Measurements from ENCODE around the gene CARD11. TPM values are rescaled to one million over a fixed set of nuclear protein-coding genes. Genes with fewer than 3 reads are reported as not detected.
A peak's percentile ranks its signal among the peaks of the same experiment; 100 is the strongest.
"Not testable (repeated sequence)": the region's sequence is repeated elsewhere in the genome, so short reads cannot be mapped to it uniquely, and the experiment has no call there.

CARD11 gene
- total RNA-seq, 1 donor from 2014 or later: 0.63 TPM

DNA sequence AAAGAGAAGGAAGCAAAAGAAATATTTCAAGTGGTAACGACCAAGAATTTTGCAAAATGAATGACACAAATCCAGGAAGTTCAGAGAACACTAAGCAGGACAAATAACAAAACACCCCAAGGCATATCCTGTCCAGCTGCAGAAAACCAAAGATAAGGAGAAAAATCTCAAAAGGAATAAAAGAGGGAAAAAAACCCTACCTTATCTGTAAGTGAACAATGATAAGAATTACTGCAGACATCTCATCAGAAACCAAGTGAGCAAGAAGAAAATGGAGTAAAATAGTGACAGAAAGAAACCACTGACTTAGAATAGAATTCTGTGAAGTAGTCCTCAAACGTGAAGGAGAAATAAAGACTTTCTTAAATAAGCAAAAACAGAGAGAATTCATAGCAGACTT is 21.8 kb downstream of the CARD11 start:
- ATAC-seq: no peak
- DNase-seq (ENCODE audit: low spot score): no peak

DNA sequence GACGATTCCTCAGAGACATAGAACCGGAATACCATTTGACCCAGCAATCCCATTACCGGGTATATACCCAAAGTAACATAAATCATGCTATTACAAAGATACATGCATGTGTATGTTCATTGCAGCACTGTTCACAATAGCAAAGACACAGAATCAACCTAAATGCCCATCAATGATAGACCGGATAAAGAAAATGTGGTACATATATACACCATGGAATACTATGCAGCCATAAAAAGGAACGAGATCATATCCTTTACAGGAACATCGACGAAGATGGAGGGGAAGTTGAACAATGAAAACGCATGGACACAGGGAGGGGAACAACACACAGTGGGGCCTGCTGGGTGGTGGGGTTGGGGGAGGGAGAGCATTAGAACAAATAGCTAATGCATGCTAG is 22.4 kb downstream of the CARD11 start:
- ATAC-seq; DNase-seq (ENCODE audit: low spot score): not testable (repeated sequence)

DNA sequence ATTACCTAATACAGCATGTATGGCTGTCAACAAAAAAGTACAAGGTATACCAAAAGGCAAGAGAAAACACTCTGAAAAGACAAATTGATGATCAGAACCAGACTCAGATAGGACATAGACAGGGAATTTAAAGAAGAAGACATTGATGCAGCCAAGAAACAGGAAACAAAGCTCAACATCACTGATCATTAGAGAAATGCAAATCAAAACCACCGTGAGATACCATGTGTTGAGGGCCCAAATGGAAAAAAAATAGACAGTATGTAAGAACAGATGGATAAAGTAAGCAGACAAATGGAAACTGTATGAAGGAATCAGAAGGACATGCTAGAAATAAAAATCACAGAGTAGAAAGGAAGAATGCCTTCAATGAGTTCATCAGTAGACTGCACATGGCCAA is 23.3 kb downstream of the CARD11 start:
- DNase-seq (ENCODE audit: low spot score): no peak
- no peak for ATAC-seq

DNA sequence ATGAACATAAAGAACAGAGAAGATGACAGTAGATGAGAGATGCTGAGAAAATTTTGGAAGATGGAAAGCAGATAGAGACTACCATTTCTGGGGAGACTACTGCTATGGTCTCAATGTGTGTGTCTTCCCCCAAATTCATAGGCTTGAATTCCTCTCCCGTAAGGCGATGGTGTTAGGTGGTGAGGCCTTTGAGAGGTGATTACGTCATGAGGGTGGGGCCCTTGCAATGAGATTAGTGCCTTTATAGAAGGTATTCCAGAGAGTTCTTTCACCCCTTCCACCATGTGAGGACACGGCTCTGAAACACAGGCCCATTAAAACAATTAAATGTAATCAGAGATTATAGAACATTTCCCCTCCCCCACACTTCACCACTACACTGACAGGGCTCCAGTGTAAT is 23.9 kb downstream of the CARD11 start:
- DNase-seq (ENCODE audit: low spot score) (no peak), ATAC-seq (no peak)

DNA sequence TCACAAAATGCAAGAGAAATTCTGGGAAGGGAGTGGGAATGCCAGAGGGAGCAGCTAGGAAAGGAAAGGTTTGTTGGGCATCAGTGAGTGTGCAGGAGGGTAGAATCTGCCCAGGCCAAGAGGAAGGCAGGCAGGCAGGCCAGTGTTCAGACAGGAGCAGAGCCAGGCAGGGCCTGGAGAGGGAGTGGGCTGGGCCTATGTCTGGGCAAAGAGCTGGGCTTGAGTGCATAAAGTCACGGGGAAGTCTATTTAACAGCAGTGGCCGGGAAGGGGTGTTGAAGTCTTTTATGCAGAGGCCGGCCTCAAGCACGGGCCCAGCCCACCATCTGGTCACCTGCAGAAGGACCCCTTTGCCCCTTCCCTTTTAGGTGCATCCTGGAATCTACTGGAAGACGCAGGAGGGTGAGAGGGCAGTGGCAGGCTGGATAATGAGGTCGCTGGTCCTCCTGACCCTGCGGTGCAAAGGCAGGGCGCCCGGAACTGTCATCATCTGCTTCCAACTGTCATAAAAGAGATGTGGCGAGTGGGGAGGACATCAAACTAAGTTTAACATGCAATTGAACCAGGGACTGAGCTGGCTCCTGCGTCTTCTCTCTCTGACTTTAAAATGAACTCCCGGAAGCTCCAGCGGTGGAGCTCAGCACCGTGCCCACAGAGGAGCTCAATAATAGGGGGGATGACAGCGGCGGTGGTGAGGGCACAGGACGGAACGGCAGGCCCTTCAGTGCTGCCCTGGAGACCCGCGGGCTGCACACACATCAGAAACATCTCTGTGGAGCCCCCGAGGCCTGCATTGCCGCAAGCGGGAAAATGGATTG is 29.5 kb downstream of the CARD11 start:
- DNase-seq (ENCODE audit: low spot score) (no peak), ATAC-seq (no peak)

DNA sequence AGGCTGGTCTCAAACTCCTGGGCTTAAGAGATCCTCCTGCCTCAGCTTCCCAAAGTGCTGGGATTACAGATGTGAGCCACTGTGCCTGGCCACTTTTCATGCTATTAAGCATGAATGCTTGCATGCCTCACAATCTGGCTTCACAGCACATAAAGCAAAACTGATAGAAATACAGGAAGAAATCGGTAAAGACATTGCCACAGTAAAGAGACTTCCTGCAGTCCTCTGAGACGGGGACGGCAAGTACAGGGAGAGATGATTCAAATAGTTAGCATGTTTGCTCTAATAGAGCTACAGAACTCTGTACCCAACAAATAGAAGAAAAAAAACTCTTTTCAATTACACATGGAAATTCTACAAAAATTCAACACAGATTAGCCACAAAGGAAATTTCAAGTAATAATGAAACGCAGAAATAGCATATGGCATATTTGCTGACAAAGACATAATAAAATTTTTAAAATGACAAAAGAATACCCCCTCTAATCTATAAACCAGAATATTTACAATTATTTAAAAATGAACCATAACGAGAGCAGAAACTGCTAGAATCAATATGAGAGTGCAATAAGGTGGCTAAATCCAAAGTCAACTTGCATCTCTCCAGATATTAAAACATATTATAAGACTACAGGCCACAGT is 32.3 kb downstream of the CARD11 start:
- ATAC-seq: no peak
- DNase-seq (ENCODE audit: low spot score): no peak

DNA sequence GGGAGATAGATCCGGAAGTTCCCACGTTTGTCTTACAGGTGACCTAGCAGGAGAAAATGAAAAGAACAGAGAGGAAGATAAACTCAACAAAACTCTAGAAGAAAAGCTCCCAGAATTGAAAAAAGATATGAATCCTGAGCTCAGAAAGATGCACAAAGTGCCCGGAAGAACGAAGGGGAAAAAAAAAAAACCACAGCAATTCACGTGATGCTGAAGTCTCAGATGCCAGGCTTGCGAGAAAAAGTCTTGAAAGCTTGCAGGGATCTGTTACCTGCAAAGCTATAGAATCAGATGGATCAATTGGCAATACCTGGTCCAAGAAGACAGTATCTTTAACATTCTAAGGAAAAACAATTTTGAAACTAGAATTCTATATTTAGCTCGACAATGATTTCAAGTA is 33.5 kb downstream of the CARD11 start:
- DNase-seq (ENCODE audit: low spot score): no peak
- no peak for ATAC-seq

DNA sequence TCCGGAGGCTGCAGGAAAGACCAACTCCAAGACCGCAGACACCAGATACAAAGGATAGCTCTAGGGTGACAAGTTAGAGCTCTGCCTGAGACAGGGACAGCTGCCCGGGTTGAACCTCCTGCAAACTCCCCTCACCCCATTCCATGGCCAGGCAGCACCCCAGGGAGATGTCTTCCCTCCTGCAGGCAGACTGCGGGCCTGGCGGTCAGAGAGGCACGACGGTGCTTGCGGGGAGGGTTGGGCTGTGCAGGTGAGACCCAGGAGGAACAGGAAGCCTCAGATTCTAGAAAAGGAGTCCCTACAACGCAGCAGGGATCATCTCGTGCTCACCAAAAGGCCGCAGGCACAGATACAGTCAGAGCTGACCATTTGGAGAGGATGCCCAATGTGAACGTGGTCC is 34.6 kb downstream of the CARD11 start:
- no peak for ATAC-seq

DNA sequence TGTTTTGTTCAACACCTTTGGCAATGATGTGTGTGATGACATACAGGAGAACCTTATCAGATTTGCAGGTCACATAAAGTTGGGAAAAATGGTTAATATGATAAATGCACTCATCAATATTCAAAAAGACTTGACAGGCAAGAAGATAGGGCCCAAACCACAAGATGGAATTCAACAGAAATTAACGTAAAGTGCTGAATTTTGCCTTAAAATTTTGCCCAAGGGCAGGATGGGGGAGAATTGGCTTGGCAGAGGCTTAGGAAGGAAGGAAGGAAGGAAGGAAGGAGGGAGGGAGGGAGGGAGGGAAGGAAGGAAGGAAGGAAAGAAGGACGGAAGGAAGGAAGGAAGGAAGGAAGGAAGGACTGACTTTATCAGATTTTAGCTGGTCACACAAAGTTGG is 35.3 kb downstream of the CARD11 start:
- DNase-seq (ENCODE audit: low spot score): no peak
- ATAC-seq: no peak

More for the DNA sequence above, 34.6 kb downstream of the CARD11 start:
- DNase-seq (ENCODE audit: low spot score): no peak

DNA sequence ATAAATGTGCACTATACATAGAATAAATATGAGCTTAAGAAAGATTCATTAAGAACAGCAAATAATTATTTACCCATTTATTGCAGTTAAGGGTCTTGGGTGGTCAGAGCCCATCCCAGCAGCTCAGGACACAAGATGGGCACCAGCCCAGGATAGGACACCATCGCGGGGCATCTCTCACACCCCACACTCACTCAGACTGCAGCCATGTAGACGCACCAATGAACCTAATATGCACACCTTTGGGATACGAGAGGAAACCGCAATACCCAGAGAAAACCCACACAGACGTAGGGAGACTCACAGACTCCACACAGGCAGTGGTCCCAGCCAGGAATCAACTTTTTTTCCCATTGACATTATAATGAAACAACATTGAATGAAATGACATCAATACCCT is 36.0 kb downstream of the CARD11 start:
- no peak for DNase-seq (ENCODE audit: low spot score)
- no peak for ATAC-seq

DNA sequence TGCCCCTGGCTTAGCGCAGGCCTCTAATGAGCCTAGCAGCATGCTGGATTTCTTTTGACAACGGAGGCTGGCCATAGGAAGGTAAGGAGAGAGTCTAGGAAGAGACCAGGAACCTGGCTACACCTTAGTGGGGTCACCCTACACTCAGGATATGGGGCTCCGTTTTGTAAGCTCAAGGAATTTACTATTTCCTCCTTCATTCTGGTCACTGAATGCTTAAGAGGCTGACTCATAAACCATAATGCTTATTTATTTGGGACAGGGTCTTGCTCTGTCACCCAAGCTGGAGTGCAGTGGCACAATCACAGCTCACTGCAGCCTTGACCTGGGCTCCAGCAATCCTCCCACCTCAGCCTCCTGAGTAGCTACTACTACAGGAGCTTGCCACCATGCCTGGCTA is 38.4 kb downstream of the CARD11 start:
- DNase-seq (ENCODE audit: low spot score) (no peak), ATAC-seq (no peak)

DNA sequence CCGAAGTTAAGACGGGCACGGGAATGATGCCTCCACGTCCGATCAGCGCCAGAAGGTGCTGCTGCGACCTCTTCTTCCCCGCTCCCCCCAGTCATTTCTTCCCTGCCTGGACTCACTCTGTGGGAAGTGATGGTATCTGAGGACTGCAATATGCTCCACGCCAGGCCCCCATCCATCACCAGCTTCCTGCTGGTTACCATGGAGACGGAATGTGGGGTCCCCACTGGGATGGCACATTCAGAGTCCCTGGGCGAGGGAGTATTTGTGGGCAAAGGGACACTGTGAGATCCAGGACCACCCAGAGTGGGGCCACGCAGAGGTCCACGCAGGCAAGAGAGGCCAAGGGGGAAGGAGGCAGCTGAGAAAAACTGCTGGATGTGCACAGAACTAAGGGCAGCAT is 39.7 kb downstream of the CARD11 start:
- DNase-seq (ENCODE audit: low spot score) (peak; percentile 34), ATAC-seq (no peak)

DNA sequence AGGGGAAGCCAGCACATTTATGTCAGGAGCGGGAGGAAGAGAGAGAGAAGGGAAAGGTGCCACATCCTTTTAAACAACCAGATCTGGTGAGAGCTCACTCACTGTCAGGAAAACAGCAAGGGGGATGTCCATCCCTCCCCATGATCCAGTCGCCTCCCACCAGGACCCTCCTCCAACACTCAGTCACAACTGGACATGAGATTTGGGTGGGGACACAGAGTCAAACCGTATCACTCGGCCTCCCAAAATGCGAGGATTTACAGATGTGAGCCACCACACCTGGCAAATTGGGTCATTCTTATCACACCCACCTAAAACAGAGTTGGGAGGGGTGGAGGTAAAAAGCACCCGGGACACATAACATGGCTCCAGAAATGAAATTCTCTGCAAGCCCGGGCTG is 41.0 kb downstream of the CARD11 start:
- ATAC-seq (no peak), DNase-seq (ENCODE audit: low spot score) (no peak)

DNA sequence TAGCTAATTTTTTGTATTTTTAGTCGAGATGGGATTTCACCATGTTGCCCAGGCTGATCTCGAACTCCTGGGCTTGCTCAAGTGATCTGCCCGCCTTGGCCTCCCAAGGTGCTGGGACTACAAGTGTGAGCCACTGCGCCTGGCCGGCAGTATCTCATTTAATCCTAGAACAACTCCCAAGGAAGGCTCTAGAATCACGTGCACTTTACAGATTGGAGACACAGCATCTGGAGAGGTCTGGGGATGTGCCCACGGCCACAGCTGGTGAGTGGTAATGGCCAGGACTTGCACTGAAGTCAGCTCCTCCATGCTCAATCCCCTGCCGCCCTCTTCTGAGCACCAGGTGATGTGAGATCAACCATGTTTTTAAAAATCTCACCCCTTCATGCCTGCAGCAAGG is 43.1 kb downstream of the CARD11 start:
- DNase-seq (ENCODE audit: low spot score) (no peak), ATAC-seq (no peak)

DNA sequence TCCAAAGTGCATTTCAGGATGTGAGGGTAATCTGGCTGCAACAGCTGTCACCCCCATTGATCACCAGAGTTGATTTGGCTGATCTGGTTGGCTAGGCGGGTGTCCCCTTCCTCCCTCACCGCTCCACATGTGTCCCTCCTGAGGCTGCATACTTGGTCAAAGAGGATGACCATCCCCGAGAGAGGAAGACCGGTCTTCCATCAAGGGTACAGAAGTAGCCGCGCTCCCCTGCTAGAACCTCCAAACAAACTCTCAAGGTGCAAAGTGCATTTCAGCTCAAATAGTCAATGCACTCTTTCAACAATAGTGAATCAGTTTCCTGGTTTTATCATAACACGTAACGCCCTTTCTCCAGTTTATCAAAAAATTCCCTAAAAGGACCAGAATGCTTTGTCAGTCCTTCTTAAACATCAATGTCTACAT is 44.6 kb downstream of the CARD11 start:
- no peak for ATAC-seq
- DNase-seq (ENCODE audit: low spot score): no peak

DNA sequence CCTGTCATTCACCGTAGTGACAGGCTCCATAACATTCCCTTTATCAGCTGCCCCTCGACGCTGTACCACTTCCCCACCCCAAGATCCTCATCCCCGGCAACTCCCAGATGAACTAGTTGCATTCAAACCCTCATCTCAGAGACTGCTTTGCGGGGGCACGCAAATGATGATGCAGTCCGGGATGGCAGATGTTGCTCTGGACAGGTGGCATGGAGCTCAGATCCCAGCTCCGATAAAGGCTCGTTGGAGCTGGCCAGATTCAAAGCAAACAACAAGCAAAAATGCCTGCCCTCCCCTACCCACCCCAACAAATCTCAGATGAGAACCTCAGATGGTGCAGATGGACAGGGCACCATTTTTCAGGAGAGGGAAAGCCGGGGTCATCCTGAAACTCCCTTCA is 46.7 kb downstream of the CARD11 start:
- ATAC-seq: no peak
- no peak for DNase-seq (ENCODE audit: low spot score)

DNA sequence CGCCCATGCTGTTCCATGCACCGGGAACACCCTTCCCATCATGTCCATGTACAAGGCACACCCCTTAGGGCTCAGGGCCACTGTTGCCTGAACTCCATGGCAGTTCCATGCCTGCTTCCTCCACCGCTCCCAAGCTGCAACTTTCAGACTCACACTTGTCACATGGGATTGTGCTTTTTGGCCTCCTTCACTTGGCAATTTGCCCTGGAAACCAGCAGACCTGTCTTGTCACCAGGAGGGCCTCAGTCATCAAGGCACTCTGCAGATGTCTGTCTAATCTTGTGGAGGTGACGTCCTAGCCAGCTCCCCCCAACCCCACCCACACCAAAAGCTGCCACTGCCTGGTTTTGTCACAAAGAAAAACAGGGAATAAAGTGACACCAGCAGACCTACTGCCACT is 47.5 kb downstream of the CARD11 start:
- ATAC-seq: no peak
- DNase-seq (ENCODE audit: low spot score): no peak

DNA sequence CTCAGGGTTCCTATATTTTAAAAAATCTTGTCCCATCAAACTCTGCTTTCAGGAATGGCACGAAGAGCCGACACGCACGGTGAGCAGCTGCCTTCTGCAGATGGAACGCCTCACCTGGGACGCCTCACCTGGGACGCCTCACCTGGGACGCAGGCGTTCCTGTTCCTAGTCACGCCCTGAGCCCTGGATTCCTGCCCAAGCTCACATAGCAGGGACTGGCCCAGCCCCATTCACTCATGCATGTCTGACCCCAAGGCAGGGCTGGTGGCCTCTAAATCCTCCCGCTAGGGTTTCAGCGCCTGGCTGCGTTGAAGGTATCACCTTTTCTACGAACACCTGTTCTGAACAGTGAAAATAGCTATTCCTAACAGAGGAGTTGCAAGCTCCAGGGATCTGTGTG is 49.8 kb downstream of the CARD11 start:
- ATAC-seq: no peak
- no peak for DNase-seq (ENCODE audit: low spot score)

DNA sequence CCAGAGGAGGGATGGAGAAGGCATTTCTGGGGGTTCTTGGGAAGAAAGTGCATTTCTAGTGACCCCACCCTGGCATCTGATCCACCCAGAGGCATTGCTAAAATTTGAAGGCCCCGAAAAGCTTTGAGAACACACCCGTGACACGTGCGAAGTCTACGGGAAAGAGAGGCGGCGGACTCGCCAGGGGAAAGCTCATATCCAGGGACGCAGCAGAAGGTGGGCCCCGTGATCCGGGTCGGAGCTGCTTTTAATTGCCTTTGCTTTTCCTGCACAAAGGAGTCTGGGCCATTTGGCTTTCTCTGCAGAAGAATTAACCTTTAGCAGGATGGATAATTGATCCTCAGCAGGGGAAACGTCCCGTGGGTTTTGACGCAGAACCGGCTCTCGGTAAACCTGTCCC is 50.3 kb downstream of the CARD11 start:
- no peak for ATAC-seq

DNA sequence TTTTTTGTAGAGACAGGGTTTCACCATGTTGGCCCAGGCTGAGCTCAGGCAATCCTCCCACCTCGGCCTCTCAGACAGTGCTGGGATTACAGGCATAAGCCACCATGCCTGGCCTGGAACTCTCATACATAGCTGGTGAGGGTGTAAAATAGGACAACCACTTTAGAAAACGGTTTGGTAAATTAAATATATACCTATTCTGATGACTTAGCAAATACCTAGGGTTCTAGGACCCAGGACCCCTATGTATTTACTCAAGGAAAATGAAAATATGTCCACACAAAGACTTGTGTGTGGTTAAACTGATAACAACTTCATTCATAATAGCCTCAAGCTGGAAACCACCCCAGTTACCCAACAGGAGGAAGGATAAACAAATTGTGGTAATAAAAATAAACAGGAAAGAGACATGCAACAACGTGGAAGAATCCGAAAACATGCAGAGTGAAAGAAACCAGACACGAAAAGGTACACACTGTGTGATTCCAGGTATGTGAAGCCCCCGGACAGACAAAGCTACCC is 52.7 kb downstream of the CARD11 start:
- ATAC-seq (no peak), DNase-seq (ENCODE audit: low spot score) (no peak)

More for the DNA sequence above, 50.3 kb downstream of the CARD11 start:
- no peak for DNase-seq (ENCODE audit: low spot score)

DNA sequence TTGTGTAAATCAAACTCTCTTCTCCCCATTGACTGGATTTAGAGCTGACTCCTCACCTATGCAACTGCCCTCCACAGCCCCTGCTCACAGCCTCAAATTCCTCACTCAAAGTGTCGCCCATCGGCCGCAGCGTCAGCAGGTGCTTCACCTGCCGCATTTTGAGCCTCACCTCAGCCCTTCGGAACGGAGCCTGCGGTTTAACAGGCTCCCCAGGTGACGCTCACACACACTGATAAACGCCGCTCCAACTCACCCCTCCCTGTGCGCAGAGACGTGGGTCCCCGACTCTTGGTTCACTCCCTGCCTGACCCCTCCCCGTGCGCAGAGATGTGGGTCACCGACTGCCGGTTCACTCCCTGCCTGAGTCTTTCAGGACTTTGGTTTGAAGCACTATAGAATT is 57.1 kb downstream of the CARD11 start:
- ATAC-seq (no peak), DNase-seq (ENCODE audit: low spot score) (no peak)

DNA sequence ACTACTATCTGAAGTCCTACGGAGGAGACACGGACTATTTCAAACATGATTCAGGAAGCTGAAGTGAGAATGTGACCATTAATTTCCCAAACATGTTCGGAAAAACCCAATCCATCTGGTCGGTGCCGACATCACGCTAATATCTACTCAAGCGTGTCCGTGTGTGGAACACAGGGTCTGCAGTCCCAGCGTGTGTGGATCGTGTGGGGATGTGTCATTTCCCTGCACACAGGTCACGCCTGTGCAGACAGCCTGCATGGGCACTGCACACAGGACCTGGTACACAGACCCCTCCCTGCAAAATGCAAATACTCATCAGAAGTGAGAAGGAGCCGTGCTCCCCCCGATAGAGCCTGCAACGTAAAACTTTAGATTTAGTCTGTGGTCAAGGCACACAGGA is 57.8 kb downstream of the CARD11 start:
- ATAC-seq (no peak), DNase-seq (ENCODE audit: low spot score) (no peak)
